GM23248 (cell line): ENCODE data around the gene RIPPLY1.

Experiments used
- EZH2 ChIP-seq: fragments of 200-600 bp; sonication (generic); IDR thresholded peaks from 2 replicates; pipeline ENCODE4 v1.6.1; 2018; ENCODE audit warnings: antibody characterized with exemption, mild to moderate bottlenecking; ENCODE audit not compliant: insufficient read depth, poor library complexity, severe bottlenecking
- EZH2phosphoT487 ChIP-seq: fragments of 200-600 bp; sonication (generic); IDR thresholded peaks from 2 replicates; pipeline ENCODE4 v1.6.1; 2018; ENCODE audit warnings: antibody characterized with exemption, moderate library complexity, mild to moderate bottlenecking, low read depth; ENCODE audit not compliant: insufficient read depth

- TF ChIP-seq EZH2, result no peak
- TF ChIP-seq EZH2phosphoT487, result no peak
These were observed 28.8 kb upstream of the RIPPLY1 start for GRCh38 chrX:106931831-106932491.
